Endometrial microvascular endothelial cells (primary cell): Measurements from ENCODE around the gene NUMBL. TPM values are rescaled to one million over a fixed set of nuclear protein-coding genes. Genes with fewer than 3 reads are reported as not detected.

ENCODE experiments used
- in situ Hi-C: cut with HindIII; loops from 2 replicates; pipeline ENCODE4 v1.10.0; 2017; ENCODE audit warnings: low sequenced_read_pairs, low pct_unique_long_range_greater_than_20kb; ENCODE audit errors: inconsistent ontology term
- total RNA-seq: library from RNA; depleted of rRNA; stranded (reverse); fragments of >200 nt; gene quantifications from one replicate; pipeline ENCODE4 v1.2.3, GENCODE V29; 2015; ENCODE audit errors: inconsistent ontology term

Gene NUMBL
- total RNA-seq, 1 donor from 2014 or later: 33.1 TPM

- in situ Hi-C loops: no loop called here
Measured at GRCh38 chr19:40717325-40717879, 27.0 kb upstream of the NUMBL start.

GRCh38 chr19:40716482-40717324 lies 26.3 kb upstream of the NUMBL start, which contains the start of the genes COQ8B and ITPKC:
Gene COQ8B, minus strand, starts transcription at chr19:40716886. Its CDS starts 2,254 bp downstream, at chr19:40714632.
Gene ITPKC, plus strand, starts transcription at chr19:40717112. Its CDS starts 24 bp downstream, at chr19:40717136.
- in situ Hi-C loops: no loop called here

GRCh38 chr19:40716031-40716481 lies 25.6 kb upstream of the NUMBL start:
- in situ Hi-C loops: no loop called here

- in situ Hi-C loops: no loop called here
Measured at GRCh38 chr19:40714441-40715299, 24.2 kb upstream of the NUMBL start.

- in situ Hi-C loops: no loop called here
Measured at GRCh38 chr19:40713939-40714338, 23.5 kb upstream of the NUMBL start.

- in situ Hi-C loops: no loop called here
Measured at GRCh38 chr19:40709817-40710216, 19.4 kb upstream of the NUMBL start.

- in situ Hi-C loops: no loop called here
Measured at GRCh38 chr19:40707615-40708014, 17.2 kb upstream of the NUMBL start.

- in situ Hi-C loops: no loop called here
Measured at GRCh38 chr19:40705950-40706619, 15.6 kb upstream of the NUMBL start.

GRCh38 chr19:40705362-40705651 lies 14.9 kb upstream of the NUMBL start:
- in situ Hi-C loops: no loop called here

- in situ Hi-C loops: no loop called here
Measured at GRCh38 chr19:40704491-40705361, 14.3 kb upstream of the NUMBL start.

GRCh38 chr19:40703029-40703755 lies 12.7 kb upstream of the NUMBL start:
- in situ Hi-C loops: no loop called here

GRCh38 chr19:40702337-40703012 lies 12.0 kb upstream of the NUMBL start:
- in situ Hi-C loops: no loop called here

- in situ Hi-C loops: no loop called here
Measured at GRCh38 chr19:40701758-40702157, 11.3 kb upstream of the NUMBL start.

GRCh38 chr19:40700083-40700482 lies 9.6 kb upstream of the NUMBL start:
- in situ Hi-C loops: no loop called here

GRCh38 chr19:40697007-40697406 lies 6.6 kb upstream of the NUMBL start:
- in situ Hi-C loops: no loop called here

- in situ Hi-C loops: no loop called here
Measured at GRCh38 chr19:40695881-40696280, 5.4 kb upstream of the NUMBL start.

- in situ Hi-C loops: no loop called here
Measured at GRCh38 chr19:40693896-40694295, 3.4 kb upstream of the NUMBL start.
